GM06990 (cell line): ENCODE data around the gene OSBPL8.
"Not testable (repeated sequence)": the region's sequence is repeated elsewhere in the genome, so short reads cannot be mapped to it uniquely, and the experiment has no call there.

ENCODE experiments used
- DNase-seq: peaks from one replicate; pipeline ENCODE4 v3.0.0-alpha.2; 2011; ENCODE audit not compliant: insufficient read length; ENCODE audit errors: extremely low read depth
- H3K27me3 ChIP-seq: replicated peaks from 2 replicates; pipeline ENCODE4 v1.6.0; 2011; ENCODE audit warnings: low read length; ENCODE audit not compliant: control insufficient read depth, insufficient read depth
- H3K36me3 ChIP-seq: 2 replicates; pipeline ENCODE4 v1.5.1; 2011; ENCODE audit warnings: low read length; ENCODE audit not compliant: control insufficient read depth, insufficient read depth
- H3K4me3 ChIP-seq: replicated peaks from 2 replicates; pipeline ENCODE4 v1.5.1; 2011; ENCODE audit warnings: low read depth, mild to moderate bottlenecking, control low read depth, low read length
- CTCF ChIP-seq: IDR thresholded peaks from 2 replicates; pipeline ENCODE4 v1.5.1; 2011; ENCODE audit warnings: low read length, control low read depth, mild to moderate bottlenecking, inconsistent platforms; ENCODE audit not compliant: insufficient read depth, poor library complexity, severe bottlenecking

Gene OSBPL8

GRCh38 chr12:76506149-76506548, 53.4 kb downstream of the OSBPL8 start:
- DNase-seq = no peak
- Histone ChIP-seq H3K36me3 (no peaks in the 10 kb centered on the region), H3K4me3 (no peak overlapping the region)

GRCh38 chr12:76505050-76505449, 54.5 kb downstream of the OSBPL8 start:
- Histone ChIP-seq H3K4me3 (no peak overlapping the region), H3K36me3 (no peaks in the 10 kb centered on the region)
- TF ChIP-seq CTCF = no peak

More at GRCh38 chr12:76506149-76506548, 53.4 kb downstream of the OSBPL8 start:
- no peaks in the 10 kb centered on the region for H3K27me3 ChIP-seq
- no peak for TF ChIP-seq CTCF

GRCh38 chr12:76504606-76505005, 55.0 kb downstream of the OSBPL8 start:
- TF ChIP-seq CTCF = no peak
- H3K27me3 ChIP-seq = no peaks in the 10 kb centered on the region
- no peak overlapping the region for H3K4me3 ChIP-seq
- DNase-seq = no peak
- H3K36me3 ChIP-seq = no peaks in the 10 kb centered on the region

More at GRCh38 chr12:76505050-76505449, 54.5 kb downstream of the OSBPL8 start:
- no peaks in the 10 kb centered on the region for H3K27me3 ChIP-seq
- no peak for DNase-seq

GRCh38 chr12:76503957-76504356, 55.6 kb downstream of the OSBPL8 start:
- Histone ChIP-seq H3K36me3 (no peaks in the 10 kb centered on the region), H3K4me3 (no peak overlapping the region), H3K27me3 (no peaks in the 10 kb centered on the region)
- DNase-seq = no peak
- no peak for TF ChIP-seq CTCF

- Histone ChIP-seq H3K4me3 (no peak overlapping the region), H3K27me3 (no peaks in the 10 kb centered on the region), H3K36me3 (no peaks in the 10 kb centered on the region)
- DNase-seq = no peak
- no peak for TF ChIP-seq CTCF
Observed at GRCh38 chr12:76501390-76501789, 58.2 kb downstream of the OSBPL8 start.

GRCh38 chr12:76499136-76499535, 60.4 kb downstream of the OSBPL8 start:
- not testable (repeated sequence) for H3K36me3 ChIP-seq, H3K27me3 ChIP-seq, H3K4me3 ChIP-seq, DNase-seq
